B cell (primary cell): ENCODE measurements around the gene ALKBH8.

Source experiments
- CTCF ChIP-seq: fragments of 200-600 bp; IDR thresholded peaks from one replicate; pipeline ENCODE4 v1.8.0; 2022; ENCODE audit warnings: antibody characterized with exemption, mild to moderate bottlenecking
- EZH2 ChIP-seq: IDR thresholded peaks from 2 replicates; pipeline ENCODE4 v1.6.1; 2012; ENCODE audit warnings: borderline replicate concordance, low read depth, mild to moderate bottlenecking, moderate library complexity, low read length; ENCODE audit not compliant: insufficient read depth, poor library complexity, severe bottlenecking

GRCh38 chr11:107583629-107584195, 18.2 kb upstream of the ALKBH8 start:
- TF ChIP-seq CTCF (no peak), EZH2 (no peak)
